EL (cell line): Measurements from ENCODE around the gene KCTD12.

Experiments used
- DNase-seq: peaks from one replicate; pipeline ENCODE4 v3.0.0-alpha.2; 2016

The KCTD12 gene

DNA sequence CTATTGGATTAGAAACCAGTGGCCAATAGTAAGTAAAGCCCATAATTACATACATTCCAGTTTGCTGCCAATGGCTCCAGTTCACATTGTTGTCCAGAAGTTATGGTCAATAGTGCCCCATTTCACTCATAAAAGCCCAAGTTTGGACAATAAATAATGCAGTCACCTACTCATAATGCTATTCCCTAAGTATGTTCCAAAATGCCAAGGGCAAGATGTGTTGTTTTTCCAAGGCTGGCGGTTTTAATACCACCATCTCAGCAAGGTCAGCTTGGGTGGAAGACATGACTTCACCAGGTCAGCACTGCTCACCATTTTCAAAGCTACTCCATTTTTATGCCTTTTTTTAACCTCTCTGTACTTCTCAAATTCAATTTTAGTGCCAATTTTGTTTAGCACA, 32.7 kb downstream of the KCTD12 start:
- peak; percentile 69 for DNase-seq

DNA sequence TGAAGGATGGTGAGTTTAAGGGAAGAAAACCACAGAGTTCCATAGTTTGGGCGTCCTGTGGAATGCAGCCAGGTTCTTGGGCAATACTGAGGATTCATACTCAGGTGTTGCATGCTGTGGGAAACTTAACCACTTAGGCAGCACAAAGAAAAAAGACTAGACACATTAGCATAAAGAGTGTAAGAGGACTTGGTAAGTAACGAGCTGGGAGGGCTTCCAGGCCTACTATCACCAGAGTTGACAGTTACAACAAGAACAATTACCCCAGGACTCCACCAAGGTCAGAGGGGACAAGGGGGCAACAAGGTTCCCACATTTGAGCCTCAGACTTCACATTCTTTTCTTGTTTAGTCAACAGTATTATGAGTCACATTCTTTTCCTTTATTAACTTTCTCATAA, 33.2 kb downstream of the KCTD12 start:
- DNase-seq, result peak; percentile 69

DNA sequence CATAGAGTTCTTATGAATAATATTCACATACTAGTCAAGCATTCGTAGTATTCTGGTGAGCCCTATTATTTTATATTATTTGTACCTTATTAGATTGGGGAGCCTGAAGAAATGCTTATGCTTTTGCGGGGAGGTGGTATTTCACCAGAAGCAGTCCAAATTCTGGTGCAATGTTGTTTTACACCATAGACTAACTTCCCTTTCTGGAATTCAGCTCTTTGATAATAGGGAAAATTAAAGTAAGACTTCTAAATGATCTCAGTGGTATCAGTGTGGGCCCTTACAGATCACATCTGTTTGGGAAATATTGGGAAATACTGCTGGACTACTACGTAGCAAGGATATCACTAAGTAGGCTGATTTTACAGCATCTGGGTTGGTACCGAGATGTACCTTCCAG, 34.2 kb downstream of the KCTD12 start:
- DNase-seq, result no peak

DNA sequence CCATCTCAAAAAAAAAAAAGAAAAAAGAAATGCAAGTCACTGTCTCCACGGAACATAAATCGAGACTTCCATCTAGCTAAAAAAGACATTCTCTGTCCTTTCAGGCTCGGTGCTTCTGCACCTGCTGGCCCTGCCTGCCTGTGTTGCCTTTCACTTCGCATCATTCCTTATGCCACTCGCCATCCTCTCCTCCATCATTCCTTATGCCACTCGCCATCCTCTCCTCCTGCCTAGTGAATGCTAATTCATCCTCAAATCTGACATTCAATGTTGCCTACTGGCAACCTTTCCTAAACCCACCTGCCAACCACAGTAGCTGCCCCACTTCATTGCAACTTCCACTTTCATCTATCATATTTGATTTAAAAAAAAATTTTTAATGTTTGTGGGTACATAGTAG, 36.7 kb downstream of the KCTD12 start:
- DNase-seq, result no peak

DNA sequence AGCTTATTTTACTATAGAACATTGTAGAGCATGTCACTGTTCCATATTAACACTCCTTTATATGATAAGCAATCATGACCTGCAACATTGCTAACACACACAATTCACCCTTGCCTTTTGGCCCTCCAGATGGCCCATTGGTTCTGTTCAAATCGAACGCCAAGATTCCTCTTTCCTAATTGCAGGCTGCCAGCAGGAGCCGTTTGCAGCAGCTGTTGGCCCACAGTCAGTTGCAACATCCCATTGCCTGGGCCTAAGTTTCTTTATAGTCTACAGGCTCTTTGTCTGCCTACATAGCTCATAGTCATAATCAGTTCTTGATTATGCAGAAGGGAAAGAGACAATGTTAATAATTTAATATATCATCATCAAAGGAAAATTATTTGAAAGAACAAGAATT, 37.6 kb downstream of the KCTD12 start:
- no peak for DNase-seq

DNA sequence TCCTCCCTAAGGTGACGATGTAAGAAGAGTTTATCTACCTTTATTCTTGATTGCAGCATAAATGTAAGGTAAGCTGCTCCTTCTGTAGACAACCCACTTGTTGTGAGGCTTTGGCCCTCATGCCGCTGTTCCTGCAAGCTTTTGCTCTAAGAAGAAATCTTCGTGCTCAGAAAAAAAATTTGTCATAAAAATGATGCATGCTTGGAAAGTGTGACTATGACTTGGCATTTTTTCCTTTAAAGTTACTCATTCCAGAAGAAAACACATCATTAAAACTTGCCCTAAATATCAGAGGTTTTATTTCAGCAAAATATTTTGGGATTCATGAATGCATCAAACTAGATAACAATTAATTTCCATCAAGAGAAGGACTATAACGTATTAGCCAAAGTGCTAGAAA, 39.8 kb downstream of the KCTD12 start:
- DNase-seq, result no peak

DNA sequence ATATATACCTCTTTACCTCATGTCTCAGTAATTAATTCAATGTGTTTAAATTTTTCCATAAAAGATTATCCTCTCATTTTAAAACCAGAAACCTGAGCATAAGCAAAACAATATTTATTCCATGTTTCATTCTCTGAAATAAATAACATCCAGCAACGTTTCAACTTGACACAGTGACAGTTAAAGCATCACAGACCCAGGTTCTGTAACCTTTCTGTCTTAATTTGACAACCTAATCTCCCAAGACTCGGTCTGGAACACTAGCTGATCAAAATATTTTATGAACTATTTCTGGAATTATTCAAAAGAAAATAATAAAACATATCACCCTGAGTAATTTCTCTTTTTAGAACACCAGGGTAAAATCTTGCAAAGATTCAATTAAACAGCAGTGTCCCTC, 40.3 kb downstream of the KCTD12 start:
- no peak for DNase-seq

DNA sequence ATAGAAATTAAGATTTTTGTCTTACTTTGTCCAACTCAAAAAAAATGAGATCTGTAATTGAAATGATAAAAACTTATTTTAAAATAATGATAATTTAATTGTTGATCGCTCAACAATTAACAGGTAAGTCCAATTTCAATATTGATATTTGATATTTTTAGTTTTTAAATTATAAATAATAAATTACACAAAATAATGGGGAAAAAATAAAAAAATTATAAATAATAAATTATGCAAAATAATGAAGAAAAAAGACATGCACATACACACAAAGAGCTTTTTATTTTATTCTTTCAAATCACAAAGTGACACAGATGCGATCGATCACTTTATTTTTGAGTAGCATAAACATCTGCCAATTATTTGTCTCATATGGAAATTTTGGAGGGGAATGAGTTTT, 40.8 kb downstream of the KCTD12 start:
- no peak for DNase-seq

DNA sequence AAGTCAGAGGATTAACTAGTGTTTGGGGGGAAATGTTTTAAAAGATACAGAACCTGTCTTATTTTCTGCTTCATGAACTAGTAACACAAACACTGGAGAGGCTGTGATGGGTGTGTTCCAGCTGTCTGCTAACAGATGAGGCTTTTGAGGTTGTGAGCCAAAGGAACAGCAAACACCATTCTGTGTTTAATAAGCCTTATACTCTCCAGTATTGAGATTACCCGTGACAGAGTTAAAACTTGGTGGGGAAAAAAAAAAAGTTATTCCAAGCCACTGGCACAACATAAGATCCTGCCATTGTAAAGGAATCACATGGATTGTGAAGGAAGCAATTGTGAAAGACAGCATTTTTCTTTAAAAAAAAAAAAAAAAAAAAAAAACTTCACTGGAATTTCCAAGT, 48.4 kb downstream of the KCTD12 start:
- no peak for DNase-seq

DNA sequence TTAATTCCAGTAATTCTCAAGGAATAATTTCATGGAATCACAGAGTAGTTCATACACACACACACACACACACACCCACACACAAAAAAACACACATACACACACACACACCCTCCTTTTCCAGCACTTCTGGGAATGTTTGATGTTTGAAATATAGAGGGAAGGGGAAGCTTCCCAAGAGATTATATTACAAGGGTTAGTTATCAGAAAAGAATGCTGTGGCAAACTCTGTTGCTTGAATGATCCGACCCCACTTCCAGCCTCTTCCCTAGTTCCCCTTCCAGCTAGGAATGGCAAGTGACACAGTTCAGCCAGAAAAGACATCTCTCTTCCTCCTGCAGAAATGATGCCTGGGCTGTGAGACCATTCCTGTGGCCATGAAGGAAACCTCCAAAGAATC, 49.9 kb downstream of the KCTD12 start:
- DNase-seq, result peak; percentile 50

DNA sequence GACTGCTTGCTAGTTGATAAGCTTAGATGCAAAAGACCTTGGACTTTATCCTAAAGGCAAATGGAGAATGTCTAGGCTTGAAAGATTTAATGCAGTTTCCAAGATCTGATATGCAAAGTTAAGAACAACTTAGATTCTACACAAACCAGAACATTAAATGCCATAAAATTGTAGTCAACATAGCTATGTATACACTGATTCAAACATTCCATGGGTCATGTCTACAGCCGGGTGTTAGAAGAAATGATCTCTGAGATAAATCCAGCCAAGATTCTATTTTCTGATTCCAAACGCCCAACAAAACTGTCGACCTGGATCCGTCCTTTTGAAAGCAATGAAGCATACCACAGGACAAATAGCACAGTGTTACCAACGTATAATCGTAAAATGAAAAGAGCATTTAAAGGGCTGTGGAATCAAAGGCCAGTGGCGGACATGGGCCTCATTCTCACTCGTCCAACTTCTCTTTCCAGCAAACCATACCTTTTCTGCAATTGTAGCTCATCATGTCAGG, 52.7 kb downstream of the KCTD12 start:
- no peak for DNase-seq

DNA sequence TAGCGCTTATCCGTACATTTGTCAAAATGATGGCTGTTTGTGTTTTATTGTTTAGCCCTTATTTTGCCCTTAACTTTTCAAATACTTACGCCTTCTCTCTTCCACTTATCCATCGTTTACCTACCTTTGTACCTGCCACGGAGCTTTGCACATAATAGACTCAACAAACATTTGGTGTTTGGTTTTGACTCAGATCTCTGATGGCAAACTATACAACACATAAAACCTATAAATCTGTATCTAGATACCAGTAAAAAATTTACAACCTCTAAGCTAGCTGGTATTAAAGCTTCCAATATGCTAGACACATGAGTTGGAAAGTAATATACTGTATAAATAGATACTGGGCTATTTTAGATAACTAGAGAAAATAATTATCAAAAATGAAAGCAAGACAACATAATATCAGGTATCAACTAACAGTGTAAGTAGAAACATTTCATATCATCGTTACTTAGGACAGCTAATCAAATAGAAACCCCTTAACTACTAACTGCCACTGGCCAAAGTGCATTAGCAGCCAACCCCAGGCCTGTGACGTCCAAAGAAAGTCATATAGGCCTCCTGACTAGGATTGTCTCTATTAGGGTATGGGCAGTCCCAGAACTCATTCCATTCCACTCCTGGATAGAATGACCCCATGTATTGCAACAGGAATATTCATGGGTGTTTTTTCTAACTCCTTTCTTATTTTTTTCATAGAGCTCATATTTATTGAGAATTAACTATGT, 53.8 kb downstream of the KCTD12 start:
- no peak for DNase-seq

DNA sequence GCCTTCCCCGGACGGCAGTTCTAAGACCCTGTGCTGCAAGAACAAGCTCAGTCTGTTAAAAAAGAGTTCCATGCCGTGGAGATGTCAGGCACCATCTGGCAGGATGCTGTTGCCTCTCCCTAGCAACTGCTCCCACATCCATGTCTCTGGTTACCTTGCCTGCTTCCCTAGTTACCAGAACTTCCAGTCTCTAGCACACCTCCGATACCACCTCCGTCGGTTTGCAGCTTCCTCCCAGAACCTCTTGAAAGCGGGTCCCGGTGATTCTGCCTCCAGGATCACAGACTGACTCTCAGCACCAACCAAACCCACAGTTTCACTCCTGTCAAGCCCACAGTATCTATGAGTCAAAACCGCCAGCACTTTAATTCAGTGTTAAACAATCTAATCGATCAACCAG, 55.4 kb downstream of the KCTD12 start:
- DNase-seq, result no peak
